22Rv1 (cell line): Measurements from ENCODE around the gene GRPEL2.

Experiments used
- ZFX ChIP-seq: fragments of 450-650 bp; IDR thresholded peaks from 2 replicates; pipeline ENCODE4 v1.6.1; 2017; ENCODE audit warnings: antibody characterized with exemption, borderline replicate concordance
- TF ChIP-seq, protein P1 (sequence below): fragments of 450-650 bp; IDR thresholded peaks from 2 replicates; pipeline ENCODE4 v1.5.1; 2017; ENCODE audit warnings: mild to moderate bottlenecking

DNA sequence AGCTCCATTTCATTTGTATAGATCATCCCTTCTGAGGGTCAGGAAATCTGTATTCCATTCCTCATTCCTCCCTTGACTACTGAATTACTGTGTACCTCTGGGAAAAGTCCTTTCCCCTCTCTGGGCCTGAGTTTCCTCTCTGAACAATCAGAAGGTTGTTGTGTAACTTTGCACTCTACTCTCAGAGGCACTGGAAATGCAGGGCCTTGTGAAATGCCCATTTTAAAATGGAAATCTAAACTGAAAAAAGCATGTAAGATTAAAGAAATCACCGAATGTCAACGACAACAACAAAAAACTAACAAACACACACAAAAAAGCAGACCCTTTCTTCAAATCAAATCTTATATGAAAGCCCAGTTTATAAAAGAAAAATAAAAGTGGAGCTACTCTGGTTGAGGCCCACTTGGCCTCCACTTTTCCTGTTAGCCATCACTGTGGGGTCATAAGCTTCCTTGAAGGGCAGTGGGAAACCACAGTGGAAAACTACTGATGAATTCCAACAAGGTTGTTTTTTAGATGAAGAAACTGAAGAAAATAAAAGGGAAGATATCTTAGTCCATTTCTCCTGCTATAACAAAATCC lies 21.6 kb upstream of the GRPEL2 start:
- TF ChIP-seq, protein P1, sequence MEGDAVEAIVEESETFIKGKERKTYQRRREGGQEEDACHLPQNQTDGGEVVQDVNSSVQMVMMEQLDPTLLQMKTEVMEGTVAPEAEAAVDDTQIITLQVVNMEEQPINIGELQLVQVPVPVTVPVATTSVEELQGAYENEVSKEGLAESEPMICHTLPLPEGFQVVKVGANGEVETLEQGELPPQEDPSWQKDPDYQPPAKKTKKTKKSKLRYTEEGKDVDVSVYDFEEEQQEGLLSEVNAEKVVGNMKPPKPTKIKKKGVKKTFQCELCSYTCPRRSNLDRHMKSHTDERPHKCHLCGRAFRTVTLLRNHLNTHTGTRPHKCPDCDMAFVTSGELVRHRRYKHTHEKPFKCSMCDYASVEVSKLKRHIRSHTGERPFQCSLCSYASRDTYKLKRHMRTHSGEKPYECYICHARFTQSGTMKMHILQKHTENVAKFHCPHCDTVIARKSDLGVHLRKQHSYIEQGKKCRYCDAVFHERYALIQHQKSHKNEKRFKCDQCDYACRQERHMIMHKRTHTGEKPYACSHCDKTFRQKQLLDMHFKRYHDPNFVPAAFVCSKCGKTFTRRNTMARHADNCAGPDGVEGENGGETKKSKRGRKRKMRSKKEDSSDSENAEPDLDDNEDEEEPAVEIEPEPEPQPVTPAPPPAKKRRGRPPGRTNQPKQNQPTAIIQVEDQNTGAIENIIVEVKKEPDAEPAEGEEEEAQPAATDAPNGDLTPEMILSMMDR, result no peak
- no peak for TF ChIP-seq ZFX
